GF-D8 (cell line): ENCODE measurements around the gene TOP2A.
A peak's percentile ranks its signal among the peaks of the same experiment; 100 is the strongest.
"Not testable (repeated sequence)": the region's sequence is repeated elsewhere in the genome, so short reads cannot be mapped to it uniquely, and the experiment has no call there.

Experiments used
- DNase-seq: peaks from one replicate; lab custom pipeline; 2025; lab: John Stamatoyannopoulos, UW

The TOP2A gene

DNA sequence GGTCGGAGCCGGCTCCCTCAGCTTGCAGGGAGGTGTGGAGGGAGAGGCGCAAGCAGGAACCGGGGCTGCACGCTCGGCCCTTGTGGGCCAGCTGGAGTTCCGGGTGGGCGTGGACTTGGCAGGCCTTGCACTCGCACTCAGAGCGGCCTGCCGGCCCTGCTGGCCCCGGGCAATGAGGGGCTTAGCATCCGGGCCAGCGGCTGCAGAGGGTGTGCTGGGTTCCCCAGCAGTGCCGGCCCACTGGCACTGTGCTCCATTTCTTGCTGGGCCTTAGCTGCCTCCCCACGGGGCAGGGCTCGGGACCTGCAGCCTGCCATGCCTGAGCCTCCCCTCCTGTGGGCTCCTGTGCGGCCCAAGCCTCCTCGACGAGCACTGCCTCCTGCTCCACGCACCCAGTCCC is 41.9 kb downstream of the TOP2A start:
- not testable (repeated sequence) for DNase-seq

DNA sequence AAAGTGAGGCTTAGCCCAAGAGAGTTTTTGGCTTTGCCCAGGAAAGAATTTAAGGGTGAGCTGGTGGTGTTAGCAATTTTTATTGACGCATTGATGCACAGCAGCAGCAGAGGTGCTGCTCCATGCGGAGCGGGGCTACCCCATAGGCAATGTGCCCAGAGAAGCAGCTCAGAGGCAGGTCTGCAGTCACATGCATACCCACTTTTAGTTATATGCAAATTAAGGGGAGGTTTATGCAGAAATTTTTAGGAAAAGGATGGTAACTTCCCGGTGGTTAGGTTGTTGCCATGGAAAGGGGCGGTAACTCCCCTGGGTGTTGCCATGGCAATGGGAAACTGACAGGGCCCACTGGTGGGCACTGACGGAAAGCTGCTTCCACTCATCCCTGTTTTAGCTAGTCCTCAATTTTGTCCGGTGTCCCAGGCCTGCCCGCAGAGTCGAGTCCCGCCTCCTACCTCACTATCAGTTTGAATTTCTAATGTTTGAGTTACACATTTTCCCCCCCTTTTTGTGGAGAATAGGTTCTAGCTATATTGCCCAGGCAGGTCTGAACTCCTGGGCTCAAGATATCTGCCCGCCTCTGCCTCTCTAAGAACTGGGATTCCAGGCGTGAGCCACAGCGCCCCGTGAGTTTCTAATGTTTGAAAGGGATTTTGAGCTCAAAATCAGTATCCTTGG is 42.7 kb downstream of the TOP2A start:
- no peak for DNase-seq

DNA sequence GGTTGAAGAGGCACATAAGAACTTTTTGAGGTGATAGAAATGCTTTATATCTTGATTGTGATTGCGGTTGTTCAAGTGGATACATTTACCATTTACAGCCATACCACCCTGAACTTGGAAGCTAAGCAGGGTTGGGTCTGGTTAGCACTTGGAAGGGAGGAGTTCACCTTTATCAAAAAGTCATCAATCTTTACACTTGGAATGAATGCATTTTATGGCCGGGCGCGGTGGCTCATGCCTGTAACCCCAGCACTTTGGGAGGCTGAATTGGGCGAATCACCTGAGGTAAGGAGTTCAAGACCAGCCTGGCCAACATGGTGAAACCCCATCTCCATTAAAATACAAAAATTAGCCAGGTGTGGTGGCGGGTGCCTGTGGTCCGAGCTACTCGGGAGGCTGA is 43.7 kb downstream of the TOP2A start:
- DNase-seq = no peak

DNA sequence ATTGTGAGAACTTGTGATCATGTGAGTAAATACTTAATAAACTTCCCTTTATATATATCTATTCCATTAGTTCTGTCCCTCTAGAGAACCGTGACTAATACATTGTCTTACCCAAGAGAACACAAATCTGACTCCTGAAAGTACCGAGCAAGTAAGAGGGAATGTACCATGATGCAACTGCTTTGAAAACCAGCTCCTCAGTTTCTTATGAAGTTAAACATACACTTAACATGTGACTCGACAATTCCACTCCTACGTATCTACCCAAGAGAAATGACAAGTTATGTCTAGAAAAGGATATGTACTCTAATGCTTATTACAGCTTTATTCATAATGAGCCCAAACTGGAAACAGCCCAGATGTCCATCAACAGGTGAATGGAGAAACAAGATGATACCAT is 44.4 kb downstream of the TOP2A start:
- no peak for DNase-seq

DNA sequence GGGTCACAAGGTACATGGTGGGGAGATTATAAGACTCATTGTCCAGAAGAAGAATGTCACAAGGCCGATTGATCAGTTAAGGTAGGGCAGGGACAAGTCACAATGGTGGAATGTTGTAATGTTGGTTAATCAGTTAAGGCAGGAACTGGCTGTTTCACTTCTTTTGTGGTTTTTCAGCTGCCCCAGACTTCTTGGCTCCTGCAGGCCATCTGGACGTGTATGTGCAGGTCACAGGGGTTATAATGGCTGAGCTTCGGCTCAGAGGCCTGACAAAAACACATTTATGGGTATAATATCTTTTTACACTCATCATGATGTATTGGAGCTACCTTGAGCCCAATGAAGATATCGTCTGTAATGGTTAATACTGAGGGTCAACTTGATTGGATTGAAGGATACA is 45.1 kb downstream of the TOP2A start:
- DNase-seq = not testable (repeated sequence)

DNA sequence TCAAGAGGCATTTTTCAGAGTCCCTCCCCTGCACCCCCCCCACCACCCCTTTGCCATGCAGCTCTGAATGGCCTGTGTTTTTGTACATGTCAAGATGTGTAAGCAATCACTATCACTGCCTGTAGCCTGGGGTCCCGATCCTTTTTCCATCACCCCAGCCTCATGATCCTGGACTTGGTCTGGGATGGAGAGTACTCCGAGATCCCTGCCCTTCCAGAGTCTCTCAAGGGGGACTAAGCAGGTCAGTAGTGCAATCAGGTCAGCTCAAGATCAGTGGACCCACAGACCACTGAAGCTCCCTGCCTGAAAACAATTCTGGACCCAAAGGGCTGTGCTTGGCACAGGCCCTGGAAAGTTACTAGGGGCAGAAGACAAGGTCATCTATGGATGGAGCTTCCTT is 45.7 kb downstream of the TOP2A start:
- DNase-seq = no peak

DNA sequence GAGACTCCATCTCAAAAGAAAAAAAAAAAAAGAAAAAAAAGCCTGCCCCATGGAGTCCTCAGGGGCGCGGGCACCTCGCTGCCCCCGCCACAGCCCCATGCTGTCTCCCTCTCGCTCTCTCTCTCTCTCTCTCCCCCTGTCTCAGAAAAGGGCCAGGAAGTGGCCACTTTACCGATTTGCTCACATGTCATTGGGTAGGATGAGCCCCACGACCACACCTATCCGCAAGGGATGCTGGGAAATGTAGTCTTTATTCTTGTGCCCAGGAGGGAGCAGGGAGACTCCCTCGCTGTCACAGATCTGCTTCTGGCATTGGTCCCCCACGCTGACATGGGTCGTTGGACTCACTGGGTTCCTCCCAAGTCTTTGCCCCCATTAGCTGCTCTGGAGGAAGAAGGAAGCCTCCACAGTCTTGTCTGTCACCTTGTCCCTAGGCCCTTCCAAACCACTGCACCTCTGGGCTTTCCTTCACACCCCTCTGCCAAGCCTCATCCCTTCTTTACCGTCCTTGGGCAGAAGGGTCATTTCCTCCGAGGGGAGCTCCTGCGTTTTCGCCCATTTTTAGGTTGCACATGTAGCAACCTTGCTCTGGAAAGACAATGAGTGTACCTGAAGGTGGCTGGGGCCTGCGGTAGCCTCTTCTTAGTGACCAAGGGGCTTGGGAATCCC is 46.3 kb downstream of the TOP2A start:
- no peak for DNase-seq

DNA sequence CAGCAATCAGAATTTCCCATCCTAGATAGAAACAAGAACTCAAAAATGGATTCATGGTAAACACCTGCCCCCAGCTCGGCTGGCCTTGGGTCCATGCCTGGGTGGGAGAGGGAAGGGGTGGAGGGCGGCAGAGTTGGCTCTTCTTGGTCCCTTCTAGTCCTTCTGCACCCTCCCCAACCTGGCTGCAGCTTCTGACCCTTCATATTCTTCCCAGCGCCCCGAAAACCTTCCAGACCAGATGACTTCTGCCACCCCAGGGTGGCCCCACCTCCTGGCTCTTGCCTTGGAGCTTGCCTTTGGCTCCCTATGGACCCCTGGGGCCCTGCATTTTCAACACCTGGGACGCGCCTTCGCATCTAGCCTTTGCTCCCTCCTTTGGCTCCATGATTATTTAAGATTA is 47.8 kb downstream of the TOP2A start:
- DNase-seq = no peak

DNA sequence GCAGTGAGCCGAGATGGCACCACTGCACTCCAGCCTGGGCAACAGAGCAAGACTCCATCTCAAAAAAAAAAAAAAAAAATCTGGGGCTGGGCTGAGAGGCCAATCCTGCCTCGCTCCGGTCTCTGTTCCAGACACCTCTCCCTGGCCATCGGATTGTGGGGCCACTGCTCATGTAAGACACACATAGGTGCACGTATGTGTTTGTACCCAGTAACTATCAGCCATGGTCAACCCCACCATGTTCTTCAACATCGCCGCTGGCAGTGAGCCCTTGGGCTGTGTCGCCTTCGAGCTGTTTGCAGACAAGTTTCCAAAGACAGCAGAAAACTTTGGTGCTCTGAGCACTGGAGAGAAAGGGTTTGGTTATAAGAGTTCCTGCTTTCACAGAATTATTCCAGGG is 50.0 kb downstream of the TOP2A start:
- DNase-seq = not testable (repeated sequence)

DNA sequence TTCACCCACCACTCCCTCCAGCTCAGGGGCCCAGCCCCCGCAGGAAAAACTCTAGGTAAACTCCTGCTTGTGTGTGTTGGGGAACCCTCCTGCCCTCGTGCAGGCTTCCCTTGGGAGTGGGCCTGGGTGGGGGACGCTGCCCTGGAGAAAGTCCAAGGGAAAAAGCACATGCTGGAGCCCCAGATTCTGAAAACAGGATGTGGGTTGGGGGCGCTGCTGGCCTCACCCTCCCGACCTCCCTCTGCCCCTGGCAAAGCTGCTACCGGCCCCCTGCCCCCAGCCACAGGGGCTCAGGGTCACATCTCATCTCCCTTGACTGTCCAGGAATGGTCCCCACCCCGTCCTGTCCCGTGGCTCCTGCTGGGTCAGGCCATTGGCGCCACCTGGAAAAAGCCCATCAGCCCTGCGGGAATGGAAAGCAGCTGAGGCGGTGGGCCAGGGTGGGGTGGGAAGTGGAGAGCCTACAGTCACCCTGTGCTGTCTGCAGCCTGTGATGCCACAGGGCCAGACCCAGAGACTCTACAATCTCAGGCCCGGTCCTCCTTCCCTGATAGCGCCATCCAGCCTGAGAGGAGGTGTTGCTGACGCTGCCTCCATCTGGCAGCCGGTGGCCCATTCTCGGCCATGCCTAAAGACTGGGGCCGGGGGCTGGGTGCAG is 50.7 kb downstream of the TOP2A start:
- DNase-seq = no peak

DNA sequence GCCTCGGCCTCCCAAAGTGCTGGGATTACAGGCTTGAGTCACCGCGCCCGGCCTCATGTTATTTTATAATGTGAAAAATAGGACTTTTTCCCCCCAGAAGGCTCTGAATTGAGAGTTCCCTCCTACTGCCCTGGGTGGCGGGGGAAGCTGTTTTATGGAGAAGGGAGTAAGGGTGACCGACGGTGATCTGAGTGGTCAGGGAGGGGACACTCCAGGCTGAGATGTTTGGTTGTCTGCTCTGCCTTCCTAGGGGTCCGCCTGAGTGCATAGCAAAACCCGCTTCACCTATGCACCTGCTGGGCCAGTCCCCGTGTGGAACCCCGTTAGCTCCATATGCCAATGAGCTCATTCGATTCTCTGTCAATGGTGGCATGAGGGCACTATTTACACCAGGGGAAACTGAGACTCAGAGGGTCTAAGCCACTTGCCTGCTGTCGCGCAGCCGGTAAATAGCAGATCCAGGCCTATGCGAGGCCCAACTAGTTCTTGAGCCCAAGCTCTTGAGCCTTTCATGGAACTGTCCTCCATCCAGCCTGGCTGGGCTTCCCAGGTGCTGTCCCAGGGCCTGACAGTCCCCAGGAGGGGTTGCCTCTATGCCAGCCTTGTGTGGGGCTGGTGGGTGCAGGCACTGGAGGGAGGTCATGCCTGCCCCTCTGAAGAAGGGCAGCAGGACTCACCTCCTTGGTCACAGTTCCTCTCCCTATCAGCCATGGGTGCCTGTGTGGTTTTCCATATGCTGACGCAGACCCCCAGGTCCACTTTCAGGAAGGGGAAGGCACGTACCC is 51.4 kb downstream of the TOP2A start:
- DNase-seq = no peak

DNA sequence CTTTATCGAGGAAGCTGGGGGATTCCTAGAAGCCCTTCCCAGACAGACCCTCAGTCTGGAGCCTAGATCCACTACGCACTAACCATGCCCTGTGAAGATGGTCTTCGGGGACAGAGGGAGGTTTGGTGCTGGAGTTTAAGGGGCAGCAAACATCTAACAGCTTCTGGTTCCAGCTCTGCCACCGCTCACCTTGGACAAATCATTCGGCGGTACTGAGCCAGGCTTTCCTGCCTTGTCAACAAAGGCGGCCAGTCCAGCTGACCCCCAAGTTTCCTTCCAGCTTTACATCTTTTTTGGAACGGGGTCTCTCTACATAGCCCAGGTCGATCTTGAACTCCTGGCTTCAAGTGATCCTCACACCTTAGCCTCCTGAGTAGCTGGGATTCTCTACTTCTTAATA is 52.8 kb downstream of the TOP2A start:
- no peak for DNase-seq

DNA sequence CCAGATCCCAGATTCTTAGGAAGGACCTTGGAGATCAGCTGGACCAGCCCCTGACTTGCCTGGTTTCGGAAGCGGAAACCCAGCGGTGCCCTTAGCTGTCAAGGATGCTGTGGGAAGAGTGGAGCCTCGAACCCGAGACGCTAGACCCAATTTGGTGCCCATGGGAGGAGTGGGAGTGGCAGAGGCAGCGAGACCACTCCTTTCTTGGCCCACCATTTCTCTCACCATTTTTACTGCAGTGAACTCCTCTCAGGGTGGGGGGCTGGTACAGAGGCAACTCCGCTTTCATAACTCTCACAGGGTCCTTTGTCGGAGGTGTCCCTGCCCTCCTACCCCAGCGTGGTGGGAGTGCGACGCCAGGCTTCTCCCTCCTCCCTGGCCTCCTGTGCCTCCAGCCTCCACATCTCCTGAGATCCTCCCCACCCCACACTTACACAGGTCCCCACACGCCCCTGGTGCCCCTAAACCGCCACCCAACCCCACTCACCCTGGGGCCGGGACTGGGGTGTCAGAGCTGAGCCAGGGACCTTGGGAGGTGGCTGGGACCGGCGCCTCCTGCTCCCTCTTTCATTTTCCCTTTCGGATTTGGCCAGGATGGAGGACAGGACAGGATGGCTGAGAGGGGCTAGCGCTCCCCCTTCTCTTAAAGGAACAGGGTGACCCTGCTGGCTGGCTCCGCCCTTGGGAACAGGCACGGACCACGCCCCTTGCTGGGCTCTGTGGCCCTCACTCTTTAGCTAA is 53.4 kb downstream of the TOP2A start, which contains the start of gene GJD3:
Gene GJD3 (minus strand): TSS at position 617 of the 741 bp plus-strand sequence. CDS start 922 bp downstream, outside the sequence.
- no peak for DNase-seq

DNA sequence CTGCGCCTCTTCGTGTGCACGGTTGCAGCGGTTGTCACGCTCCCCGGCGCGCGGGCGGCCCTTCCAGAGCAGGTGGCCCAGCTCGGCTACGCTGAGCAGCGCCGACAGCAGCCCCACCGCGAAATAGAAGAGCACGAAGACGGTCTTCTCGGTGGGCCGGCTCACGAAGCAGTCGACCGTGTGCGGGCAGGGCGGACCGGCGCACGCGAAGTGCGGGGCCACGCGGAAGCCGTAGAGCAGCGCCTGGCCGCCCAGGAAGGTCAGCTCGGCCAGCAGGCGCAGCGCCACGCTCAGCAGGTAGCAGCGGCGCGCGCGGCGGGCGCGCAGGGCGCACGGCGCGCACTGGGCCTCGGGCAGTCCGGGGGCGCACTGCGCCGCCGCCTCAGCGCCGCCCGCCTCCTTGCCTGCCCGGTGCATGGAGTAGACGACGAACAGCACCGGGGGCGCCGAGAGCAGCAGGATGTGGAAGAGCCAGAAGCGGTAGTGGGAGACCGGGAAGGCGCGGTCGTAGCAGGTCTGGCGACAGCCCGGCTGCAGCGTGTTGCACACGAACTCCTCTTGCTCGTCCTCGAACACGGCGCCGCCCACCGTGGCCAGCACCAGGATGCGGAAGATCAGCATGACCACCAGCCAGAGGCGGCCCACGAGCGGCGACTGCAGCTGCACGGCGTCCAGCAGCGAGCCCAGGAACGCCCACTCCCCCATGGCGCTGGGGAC is 54.4 kb downstream of the TOP2A start:
- no peak for DNase-seq

DNA sequence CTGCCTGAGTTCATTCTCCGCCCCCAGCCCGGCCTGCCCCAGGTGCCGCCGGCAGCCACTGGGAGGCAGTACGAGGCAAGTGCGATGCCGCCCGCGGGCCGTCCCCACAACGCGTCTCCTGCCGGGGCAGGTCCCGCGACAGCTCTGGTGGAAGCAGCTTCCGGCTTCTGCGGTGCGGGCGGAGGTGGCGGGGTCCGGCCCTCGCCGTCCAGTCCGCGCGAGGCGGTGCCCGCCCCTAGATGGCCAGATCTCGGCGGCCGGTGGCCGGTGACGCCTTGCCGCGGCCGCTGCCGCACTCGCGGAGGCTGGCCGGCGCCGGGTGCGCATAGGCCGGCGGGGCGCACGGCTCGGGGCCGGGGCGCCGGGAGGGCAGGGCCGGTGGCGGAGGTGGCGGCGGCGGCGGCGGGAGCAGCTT is 55.0 kb downstream of the TOP2A start:
- DNase-seq = peak; percentile 52

DNA sequence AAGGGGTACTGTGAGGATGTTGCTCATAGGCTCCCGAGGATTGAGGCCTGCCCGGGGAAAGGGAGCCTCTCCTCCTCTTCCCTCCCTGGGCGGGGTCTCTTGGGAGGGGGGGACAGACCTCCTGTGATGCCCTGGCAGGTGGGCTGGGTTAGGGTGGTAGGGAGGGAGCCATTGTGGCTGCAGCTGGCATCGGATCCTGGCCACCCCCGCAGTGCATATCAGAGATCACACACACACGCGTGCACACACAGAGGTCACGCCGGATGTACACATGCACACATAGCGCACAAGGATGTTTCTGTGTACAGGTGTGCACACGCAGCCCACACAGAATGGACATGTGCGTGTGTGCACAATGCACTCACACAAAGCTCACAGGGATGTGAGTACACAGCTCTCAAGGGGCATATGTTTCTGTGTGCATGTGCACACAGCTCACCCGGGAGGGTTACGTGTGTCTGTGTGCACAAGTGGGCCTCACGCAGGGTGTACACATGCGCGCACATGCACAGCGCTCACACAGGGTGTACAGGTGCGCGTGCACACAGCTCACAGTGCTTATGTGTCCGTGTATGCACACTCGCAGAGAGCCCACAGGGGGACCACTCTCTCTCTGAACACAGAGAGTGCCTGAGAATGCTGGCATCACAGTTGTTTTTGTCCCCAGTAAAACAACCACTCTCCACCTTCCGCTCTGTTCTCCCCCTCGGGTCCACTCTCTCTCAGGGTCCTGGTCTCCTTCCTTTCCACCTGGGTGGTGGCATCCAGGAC is 55.6 kb downstream of the TOP2A start:
- DNase-seq = no peak

DNA sequence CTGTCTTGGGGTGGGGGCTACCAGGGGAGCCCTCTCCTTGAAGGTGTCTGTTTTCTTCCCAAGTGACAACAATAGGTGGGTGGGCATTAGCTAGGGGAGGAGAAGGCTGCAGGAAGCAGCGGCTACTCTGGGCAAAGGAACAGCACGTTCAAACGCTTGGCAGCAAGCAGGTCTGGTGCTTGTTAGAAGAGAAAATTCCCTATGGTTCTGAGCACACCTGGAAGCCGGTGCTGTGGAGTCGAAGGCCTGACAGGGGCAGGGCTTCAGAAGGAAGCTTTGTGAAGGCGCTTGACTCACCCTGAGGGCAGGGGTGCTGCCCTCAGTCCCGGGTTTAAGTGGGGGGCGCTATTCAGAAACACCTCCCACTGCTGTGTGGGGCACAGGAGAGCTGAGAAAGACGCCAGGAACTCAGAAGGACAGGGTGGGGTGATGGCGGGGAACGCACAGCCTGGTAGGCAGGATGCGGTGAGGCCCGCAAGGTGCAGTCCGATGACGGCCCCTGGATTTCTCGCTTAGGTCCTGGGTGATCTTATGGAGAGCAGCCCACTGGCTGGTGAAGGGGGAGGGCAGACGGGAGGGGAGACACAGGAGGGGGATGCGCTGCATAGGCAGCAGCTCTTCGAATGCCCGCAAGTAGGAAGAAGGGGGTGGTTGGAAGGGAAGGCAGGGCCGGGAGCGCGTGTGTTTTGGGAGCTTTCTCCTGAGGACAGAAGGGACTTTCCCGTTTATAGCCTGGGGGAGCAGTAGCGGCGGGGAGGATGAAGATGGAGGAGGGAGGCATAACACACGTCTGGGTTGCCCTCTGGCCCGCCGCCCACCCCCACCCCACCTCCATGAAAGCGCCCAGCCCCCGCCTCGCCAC is 56.4 kb downstream of the TOP2A start:
- no peak for DNase-seq

DNA sequence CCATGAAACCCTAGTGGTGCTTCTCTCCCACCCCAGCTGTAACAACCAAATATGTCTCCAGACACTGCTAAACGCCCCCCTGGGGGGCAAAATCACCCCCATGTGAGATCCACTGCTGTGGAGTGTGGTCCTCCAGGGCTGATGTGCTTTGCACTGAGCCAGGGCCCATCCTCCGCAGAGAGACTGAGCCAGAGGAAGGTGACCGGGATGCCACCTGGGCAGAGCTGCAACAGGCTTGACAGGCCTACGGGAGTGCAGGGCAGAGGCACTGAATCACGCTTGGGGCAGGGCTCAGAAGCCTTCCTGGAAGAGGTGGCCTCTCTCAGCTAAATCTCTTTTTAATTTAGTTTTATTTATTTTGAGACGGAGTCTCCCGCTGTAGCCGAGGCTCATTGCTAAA is 57.6 kb downstream of the TOP2A start:
- DNase-seq = no peak

DNA sequence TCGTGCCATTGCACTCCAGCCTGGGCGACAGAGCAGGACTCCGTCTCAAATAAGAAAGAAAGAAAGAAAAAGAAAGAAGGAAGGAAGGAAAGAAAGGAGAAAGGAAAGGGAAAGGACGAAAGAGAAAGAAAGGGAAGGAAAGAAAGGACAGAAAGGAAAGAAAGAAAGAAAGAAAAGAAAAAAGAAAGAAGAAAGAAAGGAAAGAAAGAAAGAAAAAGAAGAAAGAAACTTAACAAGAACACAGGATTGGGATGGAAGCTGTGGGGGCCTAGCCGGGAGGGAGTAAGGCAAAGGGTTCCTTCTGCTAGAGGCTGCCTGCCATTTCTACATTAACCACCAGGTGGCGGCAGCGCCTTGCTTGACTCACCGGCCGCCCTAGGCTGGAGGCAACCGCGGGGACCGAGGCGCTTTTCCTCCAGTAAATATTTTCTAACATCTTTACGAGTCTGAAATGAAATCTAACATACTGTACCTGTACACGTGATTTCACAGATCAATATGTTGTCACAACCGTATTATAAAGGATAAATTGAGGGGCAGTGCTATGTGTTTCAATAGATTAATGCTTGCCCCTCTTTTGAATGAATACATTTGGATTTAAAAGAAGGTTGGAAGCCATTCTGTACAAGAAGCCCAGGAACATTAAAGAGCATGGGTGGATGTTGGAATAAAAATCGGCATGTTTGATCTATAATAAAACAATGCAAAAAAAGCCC is 59.2 kb downstream of the TOP2A start:
- peak; percentile 50 for DNase-seq
